Cardiac fibroblast (primary cell): ENCODE data around the gene SLC35F1.
A peak's percentile ranks its signal among the peaks of the same experiment; 100 is the strongest.
"Not testable (repeated sequence)": the region's sequence is repeated elsewhere in the genome, so short reads cannot be mapped to it uniquely, and the experiment has no call there.

Source experiments
- DNase-seq, 2 donors: peaks; one replicate each; pipeline versions ENCODE4 v3.0.0 to v3.0.0-alpha.2; 2010; ENCODE audit warnings: low read depth in 2 of 2
- H3K4me3 ChIP-seq, 2 donors: replicated peaks in 1 of 2; 1 replicate in 1 of 2; 2 replicates in 1 of 2; pipeline ENCODE4 v1.5.1; 2011; ENCODE audit warnings: low read depth in 2 of 2, low read length in 2 of 2, mild to moderate bottlenecking in 2 of 2, moderate library complexity in 1 of 2
- TF ChIP-seq, protein P1 (sequence below): IDR thresholded peaks from one replicate; pipeline ENCODE4 v1.5.1; 2011; ENCODE audit warnings: low read depth, mild to moderate bottlenecking, low read length, inconsistent platforms

The SLC35F1 gene

GRCh38 chr6:117960877-117961276 lies 53.8 kb downstream of the SLC35F1 start:
- TF ChIP-seq, protein P1, sequence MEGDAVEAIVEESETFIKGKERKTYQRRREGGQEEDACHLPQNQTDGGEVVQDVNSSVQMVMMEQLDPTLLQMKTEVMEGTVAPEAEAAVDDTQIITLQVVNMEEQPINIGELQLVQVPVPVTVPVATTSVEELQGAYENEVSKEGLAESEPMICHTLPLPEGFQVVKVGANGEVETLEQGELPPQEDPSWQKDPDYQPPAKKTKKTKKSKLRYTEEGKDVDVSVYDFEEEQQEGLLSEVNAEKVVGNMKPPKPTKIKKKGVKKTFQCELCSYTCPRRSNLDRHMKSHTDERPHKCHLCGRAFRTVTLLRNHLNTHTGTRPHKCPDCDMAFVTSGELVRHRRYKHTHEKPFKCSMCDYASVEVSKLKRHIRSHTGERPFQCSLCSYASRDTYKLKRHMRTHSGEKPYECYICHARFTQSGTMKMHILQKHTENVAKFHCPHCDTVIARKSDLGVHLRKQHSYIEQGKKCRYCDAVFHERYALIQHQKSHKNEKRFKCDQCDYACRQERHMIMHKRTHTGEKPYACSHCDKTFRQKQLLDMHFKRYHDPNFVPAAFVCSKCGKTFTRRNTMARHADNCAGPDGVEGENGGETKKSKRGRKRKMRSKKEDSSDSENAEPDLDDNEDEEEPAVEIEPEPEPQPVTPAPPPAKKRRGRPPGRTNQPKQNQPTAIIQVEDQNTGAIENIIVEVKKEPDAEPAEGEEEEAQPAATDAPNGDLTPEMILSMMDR, result no peak
- DNase-seq, result no peak
- no peak overlapping the region for H3K4me3 ChIP-seq

DNA sequence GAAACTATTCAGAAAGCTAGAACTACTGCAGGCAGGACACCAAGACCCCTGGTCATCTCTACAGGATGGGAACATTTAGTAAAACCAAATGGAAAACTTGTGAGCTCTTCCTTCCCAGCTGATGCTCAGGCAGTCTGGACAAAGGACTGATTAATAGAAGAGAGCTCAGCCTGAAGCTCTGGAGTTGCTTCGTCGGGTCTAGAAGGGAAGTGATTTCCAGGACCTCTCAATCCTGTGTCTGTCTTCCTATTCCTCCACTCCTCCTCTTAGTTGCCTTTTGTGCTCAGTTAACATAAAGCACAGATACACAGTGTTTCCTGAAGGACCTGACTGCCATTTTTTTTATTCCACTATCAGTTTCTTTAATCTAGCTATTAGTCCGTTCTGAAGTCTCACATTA lies 54.2 kb downstream of the SLC35F1 start:
- DNase-seq, result no peak
- TF ChIP-seq, protein P1, result no peak
- no peak overlapping the region for H3K4me3 ChIP-seq

DNA sequence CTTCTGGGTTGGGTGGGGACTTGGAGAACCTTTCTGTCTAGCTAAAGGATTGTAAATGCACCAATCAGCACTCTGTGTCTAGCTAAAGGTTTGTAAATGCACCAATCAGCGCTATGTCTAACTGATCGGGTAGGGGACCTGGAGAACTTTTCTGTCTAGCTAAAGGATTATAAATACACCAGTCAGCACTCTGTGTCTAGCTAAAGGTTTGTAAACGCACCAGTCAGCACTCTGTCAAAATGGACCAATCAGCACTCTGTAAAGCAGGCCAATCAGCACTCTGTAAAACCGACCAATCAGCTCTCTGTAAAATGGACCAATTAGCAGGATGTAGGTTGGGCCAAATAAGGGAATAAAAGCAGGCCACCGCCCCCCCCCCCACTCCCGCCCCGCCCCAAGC lies 58.7 kb downstream of the SLC35F1 start:
- DNase-seq, H3K4me3 ChIP-seq: not testable (repeated sequence)

DNA sequence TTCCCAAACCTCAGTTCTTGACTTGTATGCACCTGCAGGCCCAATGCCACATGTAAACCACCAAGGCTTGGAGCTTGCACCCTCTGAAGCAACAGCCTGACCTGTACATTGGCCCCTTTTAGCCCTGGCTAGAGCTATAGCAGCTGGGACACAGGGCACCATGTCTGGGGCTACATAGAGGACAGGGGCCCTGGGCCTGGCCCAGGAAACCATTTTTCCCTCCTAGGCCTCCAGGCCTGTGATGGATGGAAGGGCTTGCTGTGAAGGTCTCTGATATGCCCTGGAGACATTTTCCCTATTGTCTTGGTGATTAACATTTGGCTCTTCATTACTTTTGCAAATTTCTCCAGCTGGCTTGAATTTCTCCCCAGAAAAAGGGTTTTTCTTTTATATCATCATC lies 64.6 kb downstream of the SLC35F1 start:
- H3K4me3 ChIP-seq, result no peak overlapping the region
- TF ChIP-seq, protein P1, result no peak
- no peak for DNase-seq

- TF ChIP-seq, protein P1, result no peak
- H3K4me3 ChIP-seq, result no peak overlapping the region
Measured at GRCh38 chr6:117974914-117975627, 68.0 kb downstream of the SLC35F1 start.

GRCh38 chr6:117976030-117976651 lies 69.1 kb downstream of the SLC35F1 start:
- TF ChIP-seq, protein P1, result peak; percentile 50
- no peak overlapping the region for H3K4me3 ChIP-seq
- peak; percentile 60 to 62 for DNase-seq

More at GRCh38 chr6:117974914-117975627, 68.0 kb downstream of the SLC35F1 start:
- no peak for DNase-seq

DNA sequence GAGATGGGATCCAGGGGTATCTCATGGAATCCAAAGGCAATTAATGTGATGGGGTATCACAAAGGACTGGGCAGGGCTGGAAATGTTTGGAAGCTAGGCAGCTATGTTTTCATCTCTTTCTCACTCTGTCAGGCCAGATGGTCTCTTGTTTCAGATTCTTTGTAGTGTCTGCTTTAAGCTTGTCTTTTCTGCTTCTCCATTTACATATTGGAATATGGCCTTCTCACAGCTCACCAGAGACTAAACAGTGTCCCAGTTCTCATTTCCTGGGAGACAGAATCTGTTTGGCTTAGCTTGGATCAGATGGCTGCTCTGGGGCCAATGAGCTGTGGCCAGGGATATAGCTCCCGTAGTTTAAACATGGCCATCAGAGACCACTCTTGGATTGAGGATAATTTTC lies 78.9 kb downstream of the SLC35F1 start:
- TF ChIP-seq, protein P1, result no peak
- DNase-seq, result no peak
- no peak overlapping the region for H3K4me3 ChIP-seq
